Neural cell (in vitro differentiated cells): Measurements from ENCODE around the gene CATSPERD. TPM values are rescaled to one million over a fixed set of nuclear protein-coding genes. Genes with fewer than 3 reads are reported as not detected.

ENCODE experiments used
- H2AFZ ChIP-seq: fragments of 200-600, 300-800 bp; sonication (generic), shearing (Covaris generic); 2 replicates; pipeline ENCODE4 v1.6.0; 2014; ENCODE audit warnings: low read depth, mild to moderate bottlenecking, antibody characterized with exemption, low read length, moderate library complexity
- H3F3A ChIP-seq: fragments of 200-600 bp; shearing (Covaris generic); 2 replicates; pipeline ENCODE4 v1.6.1; 2016; ENCODE audit warnings: mild to moderate bottlenecking, moderate library complexity, mixed read lengths, antibody characterized with exemption, low read length; ENCODE audit not compliant: insufficient read depth, poor library complexity, severe bottlenecking
- H3K27ac ChIP-seq: fragments of 200-600, 300-800 bp; sonication (generic), shearing (Covaris generic); 2 replicates; pipeline ENCODE4 v1.5.1; 2014; ENCODE audit warnings: mild to moderate bottlenecking, low read length, moderate library complexity
- H3K27me3 ChIP-seq: fragments of 300-800, 200-600 bp; sonication (generic), shearing (Covaris generic); 2 replicates; pipeline ENCODE4 v1.6.0; 2014; ENCODE audit warnings: mild to moderate bottlenecking, low read depth, low read length, moderate library complexity; ENCODE audit not compliant: insufficient read depth
- H3K36me3 ChIP-seq: fragments of 300-800, 200-600 bp; sonication (generic), shearing (Covaris generic); 2 replicates; pipeline ENCODE4 v1.5.1; 2014; ENCODE audit warnings: mild to moderate bottlenecking, antibody characterized with exemption, low read length, moderate library complexity; ENCODE audit not compliant: insufficient read depth
- H3K4me2 ChIP-seq: fragments of 300-800, 200-600 bp; sonication (generic), shearing (Covaris generic); 2 replicates; pipeline ENCODE4 v1.6.0; 2014; ENCODE audit warnings: mild to moderate bottlenecking, low read length
- H3K4me3 ChIP-seq: fragments of 300-800, 200-600 bp; sonication (generic), shearing (Covaris generic); 2 replicates; pipeline ENCODE4 v1.5.1; 2014; ENCODE audit warnings: mild to moderate bottlenecking, low read length, moderate library complexity
- H3K79me2 ChIP-seq: fragments of 200-600 bp; shearing (Covaris generic); replicated peaks from 2 replicates; pipeline ENCODE4 v1.6.0; 2014; ENCODE audit warnings: mild to moderate bottlenecking, low read length, moderate library complexity; ENCODE audit not compliant: insufficient read depth
- H3K9ac ChIP-seq: fragments of 300-800, 200-600 bp; sonication (generic), shearing (Covaris generic); 2 replicates; pipeline ENCODE4 v1.6.1; 2016; ENCODE audit warnings: mild to moderate bottlenecking, low read length, mixed read lengths
- H3K9me2 ChIP-seq: fragments of 200-600 bp; shearing (Covaris generic); 2 replicates; pipeline ENCODE4 v1.6.1; 2016; ENCODE audit warnings: mild to moderate bottlenecking, low read length, mixed read lengths; ENCODE audit not compliant: insufficient read depth
- H3K9me3 ChIP-seq: fragments of 200-600, 300-800 bp; sonication (generic), shearing (Covaris generic); 2 replicates; pipeline ENCODE4 v1.6.1; 2016; ENCODE audit warnings: mild to moderate bottlenecking, mixed run types, low read length, moderate library complexity, mixed read lengths
- H4K20me1 ChIP-seq: fragments of 200-600 bp; shearing (Covaris generic); 2 replicates; pipeline ENCODE4 v1.6.1; 2016; ENCODE audit warnings: mild to moderate bottlenecking, mixed run types; ENCODE audit not compliant: insufficient read depth
- EP300 ChIP-seq: fragments of 450-650 bp; conservative IDR thresholded peaks from 2 replicates; pipeline ENCODE4 v1.6.1; 2014; ENCODE audit warnings: antibody characterized with exemption, mild to moderate bottlenecking, moderate library complexity; ENCODE audit not compliant: poor library complexity, severe bottlenecking
- EZH2 ChIP-seq: fragments of 200-600, 300-800 bp; shearing (Covaris generic), sonication (generic); IDR thresholded peaks from 2 replicates; pipeline ENCODE4 v1.6.1; 2014; ENCODE audit warnings: antibody characterized with exemption, low read length, borderline replicate concordance, mild to moderate bottlenecking; ENCODE audit not compliant: insufficient read depth, poor library complexity, severe bottlenecking
- MXI1 ChIP-seq: fragments of 450-650 bp; conservative IDR thresholded peaks from 2 replicates; pipeline ENCODE4 v1.6.1; 2014; ENCODE audit warnings: antibody characterized with exemption, mild to moderate bottlenecking; ENCODE audit not compliant: poor library complexity, severe bottlenecking
- POLR2AphosphoS5 ChIP-seq: IDR thresholded peaks from 2 replicates; pipeline ENCODE4 v1.6.1; 2012
- RAD21 ChIP-seq: fragments of 450-650 bp; conservative IDR thresholded peaks from 2 replicates; pipeline ENCODE4 v1.6.1; 2014; ENCODE audit warnings: antibody characterized with exemption, mild to moderate bottlenecking, moderate library complexity
- SMC3 ChIP-seq: fragments of 450-650 bp; conservative IDR thresholded peaks from 2 replicates; pipeline ENCODE4 v1.6.1; 2014; ENCODE audit warnings: antibody characterized with exemption, mild to moderate bottlenecking, moderate library complexity; ENCODE audit not compliant: poor library complexity
- TAF1 ChIP-seq: IDR thresholded peaks from 2 replicates; pipeline ENCODE4 v1.6.1; 2012; ENCODE audit warnings: low read depth
- polyA plus RNA-seq: library from polyadenylated mRNA; depleted of rRNA; stranded (reverse); fragments of >200 nt; gene quantifications from 2 replicates; pipeline ENCODE4 v1.2.3, GENCODE V29; 2014
- TF ChIP-seq, protein P1 (sequence below): IDR thresholded peaks from 2 replicates; pipeline ENCODE4 v1.6.1; 2012; ENCODE audit warnings: borderline replicate concordance
- TF ChIP-seq, protein P2 (sequence below): fragments of 450-650 bp; IDR thresholded peaks from 2 replicates; pipeline ENCODE4 v1.5.1; 2014; ENCODE audit warnings: antibody characterized with exemption, mild to moderate bottlenecking, moderate library complexity; ENCODE audit not compliant: poor library complexity, severe bottlenecking

CATSPERD gene
- polyA plus RNA-seq, 1 donor from 2014 or later, result not detected

DNA sequence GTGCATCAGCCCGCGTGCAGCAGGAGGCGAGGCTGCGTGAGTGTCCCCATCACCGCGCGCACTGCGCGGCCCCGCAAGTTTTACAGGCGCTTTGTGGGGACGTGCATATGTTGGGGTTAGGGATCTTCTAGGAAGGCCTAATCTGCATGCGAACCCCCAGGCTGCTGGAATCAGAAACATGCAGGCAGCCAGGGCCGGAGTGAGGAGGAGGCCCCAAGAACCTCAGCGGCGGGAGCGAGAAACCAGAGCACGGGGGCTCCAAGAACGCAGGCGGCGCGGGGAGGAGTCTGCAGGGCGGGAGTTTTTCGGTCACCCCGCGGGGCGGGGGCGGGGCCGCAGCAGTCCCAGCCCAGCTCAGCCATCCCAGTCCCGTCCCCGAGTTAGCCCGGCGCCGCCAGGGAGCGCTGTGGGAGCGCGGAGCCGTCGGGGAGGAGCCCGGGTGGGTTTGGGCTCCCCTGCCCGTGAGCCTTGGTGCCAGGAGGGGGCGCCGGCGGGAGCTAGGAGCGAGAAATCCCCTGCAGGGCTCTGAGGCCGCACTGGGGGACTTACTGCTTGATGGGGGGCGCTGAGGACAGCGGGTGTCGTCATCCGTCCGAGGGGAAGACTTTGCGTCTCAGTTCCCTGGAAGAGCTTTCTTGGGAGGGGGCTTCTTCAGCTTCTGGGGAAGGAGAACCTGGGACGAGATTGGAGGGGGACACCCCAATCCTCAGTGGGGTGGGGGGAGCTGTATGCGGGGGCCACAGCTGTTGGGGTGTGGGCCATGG lies 83.5 kb downstream of the CATSPERD start:
- TF ChIP-seq SMC3 (peak; percentile 51), RAD21 (peak; percentile 46), POLR2AphosphoS5 (no peak), MXI1 (no peak), TAF1 (no peak), EP300 (no peak), EZH2 (no peak)
- TF ChIP-seq, protein P1, sequence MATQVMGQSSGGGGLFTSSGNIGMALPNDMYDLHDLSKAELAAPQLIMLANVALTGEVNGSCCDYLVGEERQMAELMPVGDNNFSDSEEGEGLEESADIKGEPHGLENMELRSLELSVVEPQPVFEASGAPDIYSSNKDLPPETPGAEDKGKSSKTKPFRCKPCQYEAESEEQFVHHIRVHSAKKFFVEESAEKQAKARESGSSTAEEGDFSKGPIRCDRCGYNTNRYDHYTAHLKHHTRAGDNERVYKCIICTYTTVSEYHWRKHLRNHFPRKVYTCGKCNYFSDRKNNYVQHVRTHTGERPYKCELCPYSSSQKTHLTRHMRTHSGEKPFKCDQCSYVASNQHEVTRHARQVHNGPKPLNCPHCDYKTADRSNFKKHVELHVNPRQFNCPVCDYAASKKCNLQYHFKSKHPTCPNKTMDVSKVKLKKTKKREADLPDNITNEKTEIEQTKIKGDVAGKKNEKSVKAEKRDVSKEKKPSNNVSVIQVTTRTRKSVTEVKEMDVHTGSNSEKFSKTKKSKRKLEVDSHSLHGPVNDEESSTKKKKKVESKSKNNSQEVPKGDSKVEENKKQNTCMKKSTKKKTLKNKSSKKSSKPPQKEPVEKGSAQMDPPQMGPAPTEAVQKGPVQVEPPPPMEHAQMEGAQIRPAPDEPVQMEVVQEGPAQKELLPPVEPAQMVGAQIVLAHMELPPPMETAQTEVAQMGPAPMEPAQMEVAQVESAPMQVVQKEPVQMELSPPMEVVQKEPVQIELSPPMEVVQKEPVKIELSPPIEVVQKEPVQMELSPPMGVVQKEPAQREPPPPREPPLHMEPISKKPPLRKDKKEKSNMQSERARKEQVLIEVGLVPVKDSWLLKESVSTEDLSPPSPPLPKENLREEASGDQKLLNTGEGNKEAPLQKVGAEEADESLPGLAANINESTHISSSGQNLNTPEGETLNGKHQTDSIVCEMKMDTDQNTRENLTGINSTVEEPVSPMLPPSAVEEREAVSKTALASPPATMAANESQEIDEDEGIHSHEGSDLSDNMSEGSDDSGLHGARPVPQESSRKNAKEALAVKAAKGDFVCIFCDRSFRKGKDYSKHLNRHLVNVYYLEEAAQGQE, result no peak
- TF ChIP-seq, protein P2, sequence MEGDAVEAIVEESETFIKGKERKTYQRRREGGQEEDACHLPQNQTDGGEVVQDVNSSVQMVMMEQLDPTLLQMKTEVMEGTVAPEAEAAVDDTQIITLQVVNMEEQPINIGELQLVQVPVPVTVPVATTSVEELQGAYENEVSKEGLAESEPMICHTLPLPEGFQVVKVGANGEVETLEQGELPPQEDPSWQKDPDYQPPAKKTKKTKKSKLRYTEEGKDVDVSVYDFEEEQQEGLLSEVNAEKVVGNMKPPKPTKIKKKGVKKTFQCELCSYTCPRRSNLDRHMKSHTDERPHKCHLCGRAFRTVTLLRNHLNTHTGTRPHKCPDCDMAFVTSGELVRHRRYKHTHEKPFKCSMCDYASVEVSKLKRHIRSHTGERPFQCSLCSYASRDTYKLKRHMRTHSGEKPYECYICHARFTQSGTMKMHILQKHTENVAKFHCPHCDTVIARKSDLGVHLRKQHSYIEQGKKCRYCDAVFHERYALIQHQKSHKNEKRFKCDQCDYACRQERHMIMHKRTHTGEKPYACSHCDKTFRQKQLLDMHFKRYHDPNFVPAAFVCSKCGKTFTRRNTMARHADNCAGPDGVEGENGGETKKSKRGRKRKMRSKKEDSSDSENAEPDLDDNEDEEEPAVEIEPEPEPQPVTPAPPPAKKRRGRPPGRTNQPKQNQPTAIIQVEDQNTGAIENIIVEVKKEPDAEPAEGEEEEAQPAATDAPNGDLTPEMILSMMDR, result peak; percentile 75
- no peaks in the 10 kb centered on the region for H3K36me3 ChIP-seq
- no peaks in the 10 kb centered on the region for H4K20me1 ChIP-seq
- peaks cover 32% of the 10 kb centered on the region for H3K27me3 ChIP-seq
- H2AFZ ChIP-seq, result no peak overlapping the region
- H3K79me2 ChIP-seq, result no peaks in the 10 kb centered on the region
- H3K9ac ChIP-seq, result no peak overlapping the region
- no peaks in the 10 kb centered on the region for H3K9me2 ChIP-seq
- H3K4me2 ChIP-seq, result no peak overlapping the region
- H3K4me3 ChIP-seq, result no peak overlapping the region
- no peaks in the 10 kb centered on the region for H3F3A ChIP-seq
- H3K27ac ChIP-seq, result no peak overlapping the region
- no peaks in the 10 kb centered on the region for H3K9me3 ChIP-seq

DNA sequence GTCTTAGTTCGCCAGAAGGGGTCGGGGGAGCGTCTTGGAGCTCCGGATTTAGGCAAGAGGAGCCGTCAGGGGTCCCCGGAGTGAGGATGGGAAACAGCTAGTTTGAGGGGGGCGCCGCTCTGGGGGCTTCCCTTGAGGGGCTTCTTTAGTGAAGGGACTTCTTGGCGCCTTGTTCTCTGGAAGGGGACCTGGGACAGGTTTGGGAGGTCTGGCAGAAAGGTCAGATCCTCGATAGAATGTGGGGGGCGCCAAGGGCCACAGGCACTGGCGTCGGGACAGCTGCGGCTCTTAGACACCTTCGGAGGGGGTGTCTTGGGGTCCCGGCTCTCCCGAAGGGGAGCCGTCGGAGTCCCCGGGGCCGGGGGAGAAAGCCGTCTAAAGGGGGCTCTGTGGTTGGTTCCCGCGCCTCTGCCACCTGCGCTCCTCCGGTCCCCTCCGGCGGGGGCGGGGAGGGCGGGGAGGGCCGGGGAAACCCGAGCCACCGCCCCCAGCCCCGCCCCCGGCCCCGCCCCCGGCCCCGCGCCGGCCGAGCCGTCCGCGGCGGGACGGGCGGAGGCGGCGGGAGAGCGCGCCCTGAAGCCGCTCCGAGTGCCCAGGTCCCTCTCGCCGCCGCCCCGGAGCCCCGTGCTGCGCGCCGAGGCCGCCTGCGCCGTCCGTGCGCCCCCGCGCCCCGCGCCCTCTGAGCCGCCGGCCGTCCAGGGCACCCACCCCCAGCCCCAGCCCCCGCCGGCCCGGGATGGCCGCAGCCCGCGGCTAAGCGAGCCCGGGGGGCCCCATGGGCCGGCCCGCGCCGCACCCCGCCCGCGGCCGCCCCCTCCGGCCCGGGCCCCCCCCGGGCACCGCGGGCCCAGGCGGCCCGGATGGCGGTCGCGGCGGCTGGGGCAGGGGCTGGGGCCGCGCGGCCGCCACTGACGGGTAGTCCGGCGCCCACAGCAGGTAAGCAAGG lies 84.4 kb downstream of the CATSPERD start, which contains the start of gene NRTN:
NRTN (plus strand) TSS at position 552 of the 946 bp plus-strand sequence. CDS start 19,099 bp downstream, outside the sequence.
- Histone ChIP-seq H3K36me3 (no peaks in the 10 kb centered on the region), H3K4me2 (no peak within 1 kb of the TSS), H2AFZ (no peak within 1 kb of the TSS), H3F3A (no peaks in the 10 kb centered on the region), H3K4me3 (no peak within 1 kb of the TSS), H3K9me2 (no peaks in the 10 kb centered on the region), H4K20me1 (no peaks in the 10 kb centered on the region), H3K79me2 (no peaks in the 10 kb centered on the region), H3K9ac (no peak within 1 kb of the TSS), H3K27ac (no peak within 1 kb of the TSS), H3K9me3 (no peaks in the 10 kb centered on the region), H3K27me3 (peaks cover 32% of the 10 kb centered on the region)
- TF ChIP-seq EP300 (no peak), RAD21 (no peak), POLR2AphosphoS5 (no peak), TAF1 (no peak), SMC3 (no peak), EZH2 (peak; percentile 15), MXI1 (no peak)
- TF ChIP-seq, protein P1, result no peak
- TF ChIP-seq, protein P2, result no peak
